HEK293T (cell line): ENCODE measurements around the gene SCRN1.

ENCODE experiments used
- CTCF ChIA-PET: fragments of 350-600 bp; formaldehyde crosslinking; extraction: SDS; loops from one replicate; lab custom pipeline; 2021; ENCODE audit warnings: antibody characterized with exemption, inconsistent platforms; lab: Yijun Ruan, JAX
- POLR2A ChIA-PET: fragments of 350-600 bp; formaldehyde crosslinking; extraction: SDS; loops from one replicate; lab custom pipeline; 2020; ENCODE audit warnings: antibody characterized with exemption, inconsistent platforms; lab: Yijun Ruan, JAX
- DNase-seq: peaks from one replicate; pipeline ENCODE4 v3.0.0; 2012; ENCODE audit warnings: mixed read lengths; ENCODE audit errors: extremely low spot score
- ARNT ChIP-seq: fragments of 450-650 bp; IDR thresholded peaks from 2 replicates; pipeline ENCODE4 v1.6.1; 2017; ENCODE audit warnings: mild to moderate bottlenecking
- BHLHE40 ChIP-seq: fragments of 450-650 bp; IDR thresholded peaks from 2 replicates; pipeline ENCODE4 v1.6.1; 2016; ENCODE audit warnings: mild to moderate bottlenecking, moderate library complexity, borderline replicate concordance
- CTBP1 ChIP-seq: fragments of 450-650 bp; IDR thresholded peaks from 2 replicates; pipeline ENCODE4 v1.6.1; 2016; ENCODE audit warnings: borderline replicate concordance
- ELF4 ChIP-seq: fragments of 450-650 bp; IDR thresholded peaks from 2 replicates; pipeline ENCODE4 v1.6.1; 2017; ENCODE audit warnings: antibody characterized with exemption
- FOXA1 ChIP-seq: fragments of 450-650 bp; IDR thresholded peaks from 2 replicates; pipeline ENCODE4 v1.6.1; 2016; ENCODE audit warnings: mild to moderate bottlenecking
- FOXK2 ChIP-seq: fragments of 450-650 bp; IDR thresholded peaks from 2 replicates; pipeline ENCODE4 v1.6.1; 2016; ENCODE audit warnings: mild to moderate bottlenecking
- FOXM1 ChIP-seq: fragments of 450-650 bp; IDR thresholded peaks from 2 replicates; pipeline ENCODE4 v1.6.1; 2017; ENCODE audit warnings: mild to moderate bottlenecking, borderline replicate concordance
- HDGF ChIP-seq: fragments of 450-650 bp; IDR thresholded peaks from 2 replicates; pipeline ENCODE4 v1.6.1; 2017; ENCODE audit warnings: antibody characterized with exemption, borderline replicate concordance
- L3MBTL2 ChIP-seq: fragments of 450-650 bp; conservative IDR thresholded peaks from 2 replicates; pipeline ENCODE4 v1.6.1; 2016; ENCODE audit warnings: mild to moderate bottlenecking
- LEF1 ChIP-seq: fragments of 450-650 bp; IDR thresholded peaks from 2 replicates; pipeline ENCODE4 v1.6.1; 2017; ENCODE audit warnings: mild to moderate bottlenecking, borderline replicate concordance
- NFRKB ChIP-seq: fragments of 450-650 bp; IDR thresholded peaks from 2 replicates; pipeline ENCODE4 v1.6.1; 2016; ENCODE audit warnings: mild to moderate bottlenecking, moderate library complexity
- PKNOX1 ChIP-seq: fragments of 450-650 bp; IDR thresholded peaks from 2 replicates; pipeline ENCODE4 v1.6.1; 2016
- SP1 ChIP-seq: fragments of 450-650 bp; IDR thresholded peaks from 2 replicates; pipeline ENCODE4 v1.6.1; 2017
- SUZ12 ChIP-seq: fragments of 450-650 bp; IDR thresholded peaks from 2 replicates; pipeline ENCODE4 v1.6.1; 2016; ENCODE audit warnings: mild to moderate bottlenecking
- TARDBP ChIP-seq: fragments of 450-650 bp; IDR thresholded peaks from 2 replicates; pipeline ENCODE4 v1.6.1; 2016
- ZNF384 ChIP-seq: fragments of 450-650 bp; IDR thresholded peaks from 2 replicates; pipeline ENCODE4 v1.6.1; 2016

Gene SCRN1, protein sequence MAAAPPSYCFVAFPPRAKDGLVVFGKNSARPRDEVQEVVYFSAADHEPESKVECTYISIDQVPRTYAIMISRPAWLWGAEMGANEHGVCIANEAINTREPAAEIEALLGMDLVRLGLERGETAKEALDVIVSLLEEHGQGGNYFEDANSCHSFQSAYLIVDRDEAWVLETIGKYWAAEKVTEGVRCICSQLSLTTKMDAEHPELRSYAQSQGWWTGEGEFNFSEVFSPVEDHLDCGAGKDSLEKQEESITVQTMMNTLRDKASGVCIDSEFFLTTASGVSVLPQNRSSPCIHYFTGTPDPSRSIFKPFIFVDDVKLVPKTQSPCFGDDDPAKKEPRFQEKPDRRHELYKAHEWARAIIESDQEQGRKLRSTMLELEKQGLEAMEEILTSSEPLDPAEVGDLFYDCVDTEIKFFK

DNA sequence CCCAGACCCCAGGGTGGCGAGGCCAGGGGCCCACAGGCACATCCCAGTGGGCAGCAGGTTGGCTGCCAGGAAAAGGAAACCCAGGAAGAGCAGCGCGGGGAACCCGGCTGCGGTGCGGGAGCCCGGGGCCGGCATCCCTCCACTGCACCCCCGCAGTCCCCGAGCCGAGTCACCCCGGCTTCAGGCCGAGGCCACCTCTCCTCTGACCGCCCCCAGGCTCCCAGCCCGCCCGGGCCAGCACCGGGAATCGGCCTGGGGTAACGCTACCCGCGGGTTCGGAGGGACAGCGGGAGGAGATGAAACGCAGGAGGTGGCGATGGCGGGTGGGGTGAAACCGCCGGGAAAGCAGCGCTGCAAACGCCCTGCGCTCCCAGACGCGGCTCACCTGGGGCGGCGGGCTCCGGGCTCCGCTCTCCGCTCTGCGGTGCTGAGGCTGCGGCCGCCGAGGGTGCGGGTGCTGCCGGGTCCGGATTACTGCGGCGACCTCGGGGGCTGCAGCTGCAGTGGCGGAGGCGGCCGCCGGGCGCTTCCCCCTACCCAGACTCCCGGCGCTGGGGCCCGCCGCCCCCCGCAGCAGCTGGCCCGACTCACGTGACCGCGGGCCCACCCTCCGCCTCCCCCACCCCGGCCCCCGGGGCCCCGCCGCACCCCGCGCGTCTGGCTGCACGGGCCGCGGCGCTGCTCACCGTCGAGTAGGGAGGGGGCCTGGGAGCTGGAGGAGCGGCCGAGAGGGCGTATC, at the start of gene SCRN1:
Gene SCRN1 (minus strand): TSS at position 545 of the 739 bp plus-strand sequence. CDS start 20,734 bp downstream, outside the sequence.
- peak; percentile 68 for DNase-seq
- CTCF ChIA-PET = no interaction called here
- POLR2A ChIA-PET = interaction anchor here (0.8 to 1.0 kb wide), 3 partner anchors 8 to 38 kb away, joined by 3 to 4 read pairs (median 3); no protein-coding TSS in a partner anchor
- no peak for TF ChIP-seq SUZ12
- no peak for TF ChIP-seq L3MBTL2
- no peak for TF ChIP-seq ZNF384
- no peak for TF ChIP-seq PKNOX1
- no peak for TF ChIP-seq LEF1
- no peak for TF ChIP-seq ARNT
- no peak for TF ChIP-seq ELF4
- TF ChIP-seq TARDBP = no peak
- no peak for TF ChIP-seq SP1
- TF ChIP-seq FOXK2 = no peak
- no peak for TF ChIP-seq CTBP1
- TF ChIP-seq FOXM1 = no peak
- TF ChIP-seq HDGF = no peak
- TF ChIP-seq BHLHE40 = no peak
- no peak for TF ChIP-seq NFRKB
- TF ChIP-seq FOXA1 = no peak

DNA sequence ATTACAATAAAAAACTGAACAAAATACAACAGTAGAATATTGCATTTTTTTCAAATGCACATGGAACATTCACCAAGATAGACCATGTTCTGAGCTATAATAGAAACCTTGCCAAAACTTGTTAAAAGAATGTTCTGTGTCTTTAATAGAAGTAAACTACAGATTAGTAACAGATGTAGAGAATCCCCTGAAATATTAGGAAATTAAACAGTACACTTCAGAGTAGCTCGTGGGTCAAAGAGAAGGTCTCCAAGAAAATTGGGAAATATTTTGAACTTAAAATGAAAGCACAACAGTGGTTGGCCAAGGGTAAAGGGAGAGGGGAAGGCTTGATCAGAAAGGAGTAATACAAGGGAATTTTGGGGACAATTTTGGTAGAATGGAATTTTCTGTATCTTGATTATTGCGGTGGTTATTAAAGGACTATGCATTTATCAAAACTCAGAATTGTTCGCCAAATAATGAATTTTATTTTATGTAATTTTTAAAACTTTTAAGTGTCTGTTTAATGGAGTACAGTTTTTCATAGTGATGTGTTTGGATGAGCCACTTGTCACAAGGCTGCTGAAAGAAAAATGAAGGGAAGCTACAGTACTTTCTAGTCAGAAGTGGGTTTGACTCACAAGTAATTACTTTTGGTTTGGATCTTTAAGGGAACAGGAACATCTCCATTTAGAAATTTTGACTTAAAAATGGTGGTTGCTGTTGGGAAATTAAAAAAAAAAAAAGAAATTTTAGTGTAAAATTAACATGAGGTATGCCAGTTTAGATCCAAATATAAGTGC, 48.8 kb upstream of the SCRN1 start:
- ChIA-PET POLR2A (no interaction called here), CTCF (no interaction called here)

DNA sequence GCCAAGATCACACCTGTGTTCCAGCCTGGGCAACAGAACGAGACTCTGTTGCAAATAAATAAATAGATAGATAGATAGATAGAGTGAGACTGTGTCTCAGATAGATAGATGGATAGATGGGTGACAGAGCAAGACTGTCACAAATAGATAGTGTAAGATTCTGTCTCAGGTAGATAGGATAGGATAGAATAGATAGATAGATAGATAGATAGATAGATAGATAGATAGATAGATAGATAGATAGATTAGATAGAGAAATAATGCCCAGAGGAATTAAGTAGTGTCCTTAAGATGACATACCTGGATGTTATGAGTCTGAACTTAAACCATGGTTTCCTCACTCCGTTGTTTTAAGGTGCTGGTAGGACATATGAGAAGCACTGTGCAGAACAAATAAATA, 46.6 kb upstream of the SCRN1 start:
- no peak for TF ChIP-seq ZNF384
- TF ChIP-seq L3MBTL2 = no peak
- TF ChIP-seq ARNT = no peak
- no peak for TF ChIP-seq FOXM1
- TF ChIP-seq BHLHE40 = no peak
- TF ChIP-seq FOXK2 = no peak
- no peak for TF ChIP-seq HDGF
- TF ChIP-seq ELF4 = no peak
- no peak for TF ChIP-seq FOXA1
- TF ChIP-seq SUZ12 = no peak
- no peak for TF ChIP-seq SP1
- no peak for TF ChIP-seq LEF1
- no peak for TF ChIP-seq CTBP1
- no peak for TF ChIP-seq PKNOX1
- TF ChIP-seq NFRKB = no peak
- TF ChIP-seq TARDBP = no peak
- ChIA-PET POLR2A (no interaction called here), CTCF (no interaction called here)
- no peak for DNase-seq

More for the DNA sequence above, 48.8 kb upstream of the SCRN1 start:
- TF ChIP-seq L3MBTL2 = no peak
- TF ChIP-seq LEF1 = no peak
- TF ChIP-seq SP1 = no peak
- TF ChIP-seq ELF4 = no peak
- TF ChIP-seq NFRKB = no peak
- no peak for TF ChIP-seq FOXK2
- TF ChIP-seq SUZ12 = no peak
- TF ChIP-seq CTBP1 = no peak
- no peak for TF ChIP-seq PKNOX1
- TF ChIP-seq ARNT = no peak
- TF ChIP-seq BHLHE40 = no peak
- no peak for DNase-seq

- ChIA-PET CTCF (no interaction called here), POLR2A (no interaction called here)
- DNase-seq = no peak
- TF ChIP-seq NFRKB (no peak), LEF1 (no peak), ELF4 (no peak), CTBP1 (no peak), L3MBTL2 (no peak), SP1 (no peak), FOXK2 (no peak), TARDBP (no peak), SUZ12 (no peak), BHLHE40 (no peak), FOXA1 (no peak), ARNT (no peak), ZNF384 (no peak), HDGF (no peak), FOXM1 (no peak), PKNOX1 (no peak)
Measured at GRCh38 chr7:30034501-30034900, 44.9 kb upstream of the SCRN1 start.
